HepG2 (cell line): ENCODE measurements around the gene TLE2. TPM values are rescaled to one million over a fixed set of nuclear protein-coding genes. Genes with fewer than 3 reads are reported as not detected.

Source experiments
- GPN1 ChIP-seq: sonication (generic); formaldehyde crosslinking; IDR thresholded peaks from 2 replicates; pipeline ENCODE4 v1.5.1; 2020; ENCODE audit warnings: missing genetic modification reagents, borderline replicate concordance
- HHEX ChIP-seq: IDR thresholded peaks from 2 replicates; pipeline ENCODE4 v1.6.1; 2016; ENCODE audit warnings: control low read depth
- HINFP ChIP-seq: sonication (generic); formaldehyde crosslinking; IDR thresholded peaks from 2 replicates; pipeline ENCODE4 v1.4.0; 2020; ENCODE audit warnings: low read depth, mild to moderate bottlenecking, missing genetic modification reagents
- HOXA3 ChIP-seq: sonication (generic); formaldehyde crosslinking; IDR thresholded peaks from 2 replicates; pipeline ENCODE4 v1.5.0; 2020; ENCODE audit warnings: missing genetic modification reagents
- PITX1 ChIP-seq: sonication (generic); formaldehyde crosslinking; IDR thresholded peaks from 2 replicates; pipeline ENCODE4 v1.5.1; 2020; ENCODE audit warnings: mild to moderate bottlenecking, missing genetic modification reagents
- SMYD3 ChIP-seq: sonication (generic); formaldehyde crosslinking; IDR thresholded peaks from 2 replicates; pipeline ENCODE4 v1.8.1; 2023; ENCODE audit warnings: mild to moderate bottlenecking, missing genetic modification reagents
- SNAPC4 ChIP-seq: sonication (generic); formaldehyde crosslinking; IDR thresholded peaks from 2 replicates; pipeline ENCODE4 v1.4.0; 2020; ENCODE audit warnings: mild to moderate bottlenecking, missing genetic modification reagents
- SRSF9 ChIP-seq: fragments of 200-400 bp; formaldehyde crosslinking; IDR thresholded peaks from 2 replicates; pipeline ENCODE4 v1.6.1; 2018; ENCODE audit warnings: borderline replicate concordance, mild to moderate bottlenecking, low read depth, low read length; ENCODE audit not compliant: insufficient read depth, poor library complexity, severe bottlenecking
- SSRP1 ChIP-seq: IDR thresholded peaks from 2 replicates; pipeline ENCODE4 v1.6.1; 2016; ENCODE audit warnings: control low read depth
- TAF15 ChIP-seq: fragments of 200-400 bp; formaldehyde crosslinking; IDR thresholded peaks from one replicate; pipeline ENCODE4 v1.6.1; 2018; ENCODE audit warnings: mild to moderate bottlenecking, low read depth, low read length; ENCODE audit not compliant: poor library complexity, severe bottlenecking
- TBX3 ChIP-seq: fragments of 450-650 bp; IDR thresholded peaks from 2 replicates; pipeline ENCODE4 v1.6.1; 2017; ENCODE audit warnings: antibody characterized with exemption, mild to moderate bottlenecking, inconsistent platforms, borderline replicate concordance
- TRIM24 ChIP-seq: sonication (generic); formaldehyde crosslinking; IDR thresholded peaks from 2 replicates; pipeline ENCODE4 v1.8.0; 2022; ENCODE audit warnings: mild to moderate bottlenecking, missing genetic modification reagents
- ZKSCAN1 ChIP-seq: fragments of 150-350 bp; IDR thresholded peaks from 2 replicates; pipeline ENCODE4 v1.6.1; 2014; ENCODE audit warnings: low read length
- ZMYM3 ChIP-seq: sonication (generic); formaldehyde crosslinking; IDR thresholded peaks from 2 replicates; pipeline ENCODE4 v1.5.1; 2020; ENCODE audit warnings: mild to moderate bottlenecking, missing genetic modification reagents
- ZNF276 ChIP-seq: sonication (generic); formaldehyde crosslinking; IDR thresholded peaks from 2 replicates; pipeline ENCODE4 v1.4.0; 2020; ENCODE audit warnings: mild to moderate bottlenecking, low read depth, missing genetic modification reagents
- ZNF282 ChIP-seq: fragments of 450-650 bp; IDR thresholded peaks from 2 replicates; pipeline ENCODE4 v1.6.1; 2018; ENCODE audit not compliant: partially characterized antibody
- ZNF317 ChIP-seq: sonication (generic); formaldehyde crosslinking; IDR thresholded peaks from 2 replicates; pipeline ENCODE4 v1.5.0; 2020; ENCODE audit warnings: mild to moderate bottlenecking, missing genetic modification reagents
- ZNF558 ChIP-seq: sonication (generic); formaldehyde crosslinking; IDR thresholded peaks from 2 replicates; pipeline ENCODE4 v1.9.0; 2022; ENCODE audit warnings: mild to moderate bottlenecking, missing genetic modification reagents, borderline replicate concordance
- ZNF616 ChIP-seq: sonication (generic); formaldehyde crosslinking; IDR thresholded peaks from 2 replicates; pipeline ENCODE4 v1.5.0; 2020; ENCODE audit warnings: low read depth, mild to moderate bottlenecking, missing genetic modification reagents
- ZNF720 ChIP-seq: sonication (generic); formaldehyde crosslinking; IDR thresholded peaks from 2 replicates; pipeline ENCODE4 v1.4.0; 2020; ENCODE audit warnings: missing genetic modification reagents
- ZNF740 ChIP-seq: sonication (generic); formaldehyde crosslinking; IDR thresholded peaks from 2 replicates; pipeline ENCODE4 v1.4.0; 2020; ENCODE audit warnings: missing genetic modification reagents
- ZNF780A ChIP-seq: sonication (generic); formaldehyde crosslinking; IDR thresholded peaks from 2 replicates; pipeline ENCODE4 v1.8.0; 2022; ENCODE audit warnings: mild to moderate bottlenecking, missing genetic modification reagents, moderate library complexity
- ZNF850 ChIP-seq: sonication (generic); formaldehyde crosslinking; conservative IDR thresholded peaks from 2 replicates; pipeline ENCODE4 v1.9.0; 2021; ENCODE audit warnings: mild to moderate bottlenecking, missing genetic modification reagents
- polyA plus RNA-seq, 8 experiments: library from polyadenylated mRNA; depleted of rRNA in 3 of 8; stranded (reverse) in 7 of 8; unstranded in 1 of 8; fragments of >200 nt; fragmentation: Illumina TruSeq in 4 of 8; extraction: Trizol in 4 of 8; gene quantifications; 2 replicates each; pipeline versions ENCODE4 v1.2.1 to v1.2.3, GENCODE V29; 2011 to 2016; ENCODE audit warnings: low read depth in 4 of 8, missing spikeins in 1 of 8, mixed read lengths in 1 of 8; ENCODE audit not compliant: insufficient read depth in 1 of 8
- total RNA-seq, 5 experiments: library from RNA; depleted of rRNA; stranded (reverse); fragments of >200 nt; fragmentation: Illumina TruSeq; extraction: Trizol; gene quantifications; 2 replicates each; pipeline ENCODE4 v1.2.3, GENCODE V29; 2016; ENCODE audit warnings: low read depth in 1 of 5

Gene TLE2
- total and polyA plus RNA-seq, 2 of the 13 experiments (the other 11 are each of a cell fraction or from before 2014, with no cell fraction given) = 0.07 to 0.81 TPM

- peak; percentile 72; the same call in 1 of the 2 replicates for TF ChIP-seq SNAPC4 (CRISPR knock-in tag)
- TF ChIP-seq SSRP1 = no peak
- TF ChIP-seq TRIM24 = no peak
- TF ChIP-seq SMYD3 (CRISPR knock-in tag) = no peak
- TF ChIP-seq HINFP (CRISPR knock-in tag) = no peak
- TF ChIP-seq ZKSCAN1 = no peak
- no peak for TF ChIP-seq TBX3
- no peak for TF ChIP-seq ZNF558 (CRISPR knock-in tag)
- no peak for TF ChIP-seq GPN1 (CRISPR knock-in tag)
- TF ChIP-seq PITX1 = 0 out of 2 replicates have a peak, but pooled peaks have one; percentile 2
- no peak for TF ChIP-seq ZNF850
- no peak for TF ChIP-seq SRSF9
- no peak for TF ChIP-seq ZNF616 (CRISPR knock-in tag)
- no peak for TF ChIP-seq TAF15
- no peak for TF ChIP-seq ZNF780A (CRISPR knock-in tag)
- no peak for TF ChIP-seq ZNF317 (CRISPR knock-in tag)
- TF ChIP-seq ZNF720 (CRISPR knock-in tag) = no peak
- TF ChIP-seq ZNF282 = no peak
- peak; percentile 9; the same call in 1 of the 2 replicates for TF ChIP-seq ZMYM3 (CRISPR knock-in tag)
- TF ChIP-seq ZNF740 (CRISPR knock-in tag) = peak; percentile 62; the same call in 1 of the 2 replicates
- 0 out of 2 replicates have a peak, but pooled peaks have one; percentile 13 for TF ChIP-seq HOXA3 (CRISPR knock-in tag)
- no peak; the same call in 1 of the 2 replicates for TF ChIP-seq ZNF276 (CRISPR knock-in tag)
- TF ChIP-seq HHEX = no peak
Observed at GRCh38 chr19:3035542-3036118, 6.5 kb upstream of the TLE2 start (continued).
